ENCODE results near the gene ULK3.

DNA sequence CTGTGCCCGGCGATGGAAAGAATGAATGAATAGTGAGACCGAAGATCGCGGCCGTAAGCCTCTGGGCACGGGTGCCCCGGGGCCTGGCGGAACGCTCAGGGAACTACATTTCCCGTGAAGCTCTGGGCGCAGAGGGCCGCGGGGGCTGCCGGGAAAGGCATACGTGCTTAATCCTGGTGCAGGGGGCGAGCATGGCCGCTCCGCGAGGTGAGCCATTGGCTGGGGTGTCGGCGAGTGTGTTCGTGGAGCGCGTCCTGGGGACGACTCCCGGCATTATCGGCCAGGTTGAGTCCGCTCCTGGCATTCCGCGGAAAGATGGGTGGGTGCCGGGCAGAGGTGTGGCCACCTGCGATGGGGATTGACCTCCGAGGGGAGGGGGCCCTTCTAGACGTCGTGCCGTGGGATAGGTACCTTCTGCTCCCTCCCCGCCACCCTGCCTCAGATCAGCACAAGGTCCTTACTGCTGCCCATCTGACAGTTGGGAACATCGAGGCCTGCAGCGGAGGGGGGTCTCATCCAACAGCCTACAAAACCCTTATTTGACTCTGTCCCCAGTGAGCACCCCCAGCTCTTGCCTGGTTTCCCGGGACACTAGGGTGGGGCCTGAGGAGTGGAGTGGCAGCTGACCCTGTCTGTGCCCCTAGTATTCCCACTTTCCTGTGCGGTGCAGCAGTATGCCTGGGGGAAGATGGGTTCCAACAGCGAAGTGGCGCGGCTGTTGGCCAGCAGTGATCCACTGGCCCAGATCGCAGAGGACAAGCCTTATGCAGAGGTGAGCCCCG, 47.1 kb upstream of the ULK3 start, which contains the start of gene MPI:
- TF ChIP-seq, protein P1, sequence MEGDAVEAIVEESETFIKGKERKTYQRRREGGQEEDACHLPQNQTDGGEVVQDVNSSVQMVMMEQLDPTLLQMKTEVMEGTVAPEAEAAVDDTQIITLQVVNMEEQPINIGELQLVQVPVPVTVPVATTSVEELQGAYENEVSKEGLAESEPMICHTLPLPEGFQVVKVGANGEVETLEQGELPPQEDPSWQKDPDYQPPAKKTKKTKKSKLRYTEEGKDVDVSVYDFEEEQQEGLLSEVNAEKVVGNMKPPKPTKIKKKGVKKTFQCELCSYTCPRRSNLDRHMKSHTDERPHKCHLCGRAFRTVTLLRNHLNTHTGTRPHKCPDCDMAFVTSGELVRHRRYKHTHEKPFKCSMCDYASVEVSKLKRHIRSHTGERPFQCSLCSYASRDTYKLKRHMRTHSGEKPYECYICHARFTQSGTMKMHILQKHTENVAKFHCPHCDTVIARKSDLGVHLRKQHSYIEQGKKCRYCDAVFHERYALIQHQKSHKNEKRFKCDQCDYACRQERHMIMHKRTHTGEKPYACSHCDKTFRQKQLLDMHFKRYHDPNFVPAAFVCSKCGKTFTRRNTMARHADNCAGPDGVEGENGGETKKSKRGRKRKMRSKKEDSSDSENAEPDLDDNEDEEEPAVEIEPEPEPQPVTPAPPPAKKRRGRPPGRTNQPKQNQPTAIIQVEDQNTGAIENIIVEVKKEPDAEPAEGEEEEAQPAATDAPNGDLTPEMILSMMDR (tag by site-specific recombination; IDR thresholded peaks at IDR 0.05), result peak; percentile 52
- TF ChIP-seq ZNF544 (tag by site-specific recombination; IDR thresholded peaks at IDR 0.05) (no peak), ZSCAN30 (tag by site-specific recombination; IDR thresholded peaks at IDR 0.05) (peak; percentile 62; the same call in 1 of the 2 replicates), ZNF776 (tag by site-specific recombination; IDR thresholded peaks at IDR 0.05; ENCODE audit: borderline replicate concordance) (no peak)
